A549 (cell line): ENCODE results near the gene CRNKL1. TPM values are rescaled to one million over a fixed set of nuclear protein-coding genes. Genes with fewer than 3 reads are reported as not detected.
"Not testable (repeated sequence)": the region's sequence is repeated elsewhere in the genome, so short reads cannot be mapped to it uniquely, and the experiment has no call there.

Experiments
- ATAC-seq, 2 experiments: fragments of 200-7000 bp in 1 of 2; fragments of >200 bp in 1 of 2; cut with Nextera tagmentation in 1 of 2; cut with Tn5 transposase in 1 of 2; 3 replicates each; pipeline versions ENCODE4 v1.8.0 to v1.9.1; 2018 to 2020; ENCODE audit warnings: mild to moderate bottlenecking in 1 of 2, moderate library complexity in 1 of 2
- CTCF ChIA-PET: fragments of 300-600 bp; sonication (Branson Sonifier 250); formaldehyde crosslinking; extraction: SDS; loops from one replicate; lab custom pipeline; 2021; ENCODE audit warnings: antibody characterized with exemption, inconsistent platforms; lab: Yijun Ruan, JAX
- POLR2A ChIA-PET: fragments of 350-600 bp; formaldehyde crosslinking; extraction: SDS; loops from one replicate; lab custom pipeline; 2021; ENCODE audit warnings: antibody characterized with exemption, inconsistent platforms; lab: Yijun Ruan, JAX
- DNase-seq, 2 experiments: peaks; one replicate each; pipeline versions ENCODE4 v3.0.0 to v3.0.0-alpha.2; 2011 to 2016; ENCODE audit warnings: low read depth in 1 of 2, low spot score in 1 of 2
- FAIRE-seq: peaks from 2 replicates; lab custom pipeline; 2011; peaks lifted over from hg19 to GRCh38; lab: Jason Lieb, UNC
- H3K27ac ChIP-seq, 2 experiments: fragments of >200 bp; sonication (Bioruptor Twin); formaldehyde crosslinking; 3 replicates each; pipeline ENCODE4 v1.5.1; 2016 to 2017
- H3K4me1 ChIP-seq: fragments of >200 bp; sonication (Bioruptor Twin); formaldehyde crosslinking; 3 replicates; pipeline ENCODE4 v1.6.1; 2016
- H3K4me2 ChIP-seq: fragments of >200 bp; sonication (Bioruptor Twin); formaldehyde crosslinking; 3 replicates; pipeline ENCODE4 v1.6.1; 2016
- H3K4me3 ChIP-seq: fragments of >200 bp; sonication (Bioruptor Twin); formaldehyde crosslinking; 3 replicates; pipeline ENCODE4 v1.5.1; 2016
- H3K9me3 ChIP-seq: fragments of >200 bp; sonication (Bioruptor Twin); formaldehyde crosslinking; 3 replicates; pipeline ENCODE4 v1.6.1; 2016
- CEBPB ChIP-seq, 2 experiments: fragments of >200 bp in 1 of 2; sonication (Bioruptor Twin) in 1 of 2; formaldehyde crosslinking in 1 of 2; IDR thresholded peaks; 2 replicates each; pipeline ENCODE4 v1.6.1; 2012 to 2016
- CHD2 ChIP-seq: fragments of 150-350 bp; IDR thresholded peaks from 2 replicates; pipeline ENCODE4 v1.6.1; 2014; ENCODE audit warnings: low read length; ENCODE audit not compliant: partially characterized antibody
- CHD4 ChIP-seq: fragments of 200-600 bp; sonication (generic); IDR thresholded peaks from 2 replicates; pipeline ENCODE4 v1.6.1; 2016; ENCODE audit warnings: antibody characterized with exemption, mild to moderate bottlenecking, borderline replicate concordance
- EHMT2 ChIP-seq: fragments of 200-600 bp; sonication (generic); IDR thresholded peaks from 2 replicates; pipeline ENCODE4 v1.6.1; 2016; ENCODE audit warnings: antibody characterized with exemption, low read depth, mild to moderate bottlenecking, moderate library complexity
- ELK1 ChIP-seq: fragments of 150-350 bp; IDR thresholded peaks from 2 replicates; pipeline ENCODE4 v1.6.1; 2014; ENCODE audit warnings: low read depth, mild to moderate bottlenecking, low read length
- FOSB ChIP-seq: fragments of 250-450 bp; sonication (Bioruptor Pico); IDR thresholded peaks from 2 replicates; pipeline ENCODE4 v1.5.0; 2020; ENCODE audit warnings: mild to moderate bottlenecking, moderate library complexity
- FOSL2 ChIP-seq, 2 experiments: fragments of 450-650 bp in 1 of 2; fragments of >200 bp in 1 of 2; sonication (Bioruptor Twin) in 1 of 2; formaldehyde crosslinking; IDR thresholded peaks; 2 replicates each; pipeline versions ENCODE4 v1.5.0 to v1.6.1; 2016 to 2020; ENCODE audit warnings: mild to moderate bottlenecking in 1 of 2, moderate library complexity in 1 of 2
- FOXS1 ChIP-seq: fragments of 250-450 bp; sonication (Bioruptor Pico); IDR thresholded peaks from 2 replicates; pipeline ENCODE4 v1.5.0; 2020; ENCODE audit warnings: mild to moderate bottlenecking, moderate library complexity
- GATA3 ChIP-seq: IDR thresholded peaks from 2 replicates; pipeline ENCODE4 v1.6.1; 2012; ENCODE audit warnings: borderline replicate concordance
- HEYL ChIP-seq: fragments of 250-450 bp; sonication (Bioruptor Pico); IDR thresholded peaks from 2 replicates; pipeline ENCODE4 v1.8.0; 2021; ENCODE audit warnings: mild to moderate bottlenecking, moderate library complexity
- HOXB5 ChIP-seq: fragments of 250-450 bp; sonication (Bioruptor Pico); IDR thresholded peaks from 2 replicates; pipeline ENCODE4 v1.5.0; 2020; ENCODE audit warnings: mild to moderate bottlenecking, moderate library complexity
- KDM1A ChIP-seq: fragments of 200-600 bp; sonication (generic); IDR thresholded peaks from 2 replicates; pipeline ENCODE4 v1.6.1; 2016; ENCODE audit warnings: low read depth, mild to moderate bottlenecking
- KDM5A ChIP-seq: fragments of 200-600 bp; sonication (generic); IDR thresholded peaks from 2 replicates; pipeline ENCODE4 v1.6.1; 2016; ENCODE audit warnings: antibody characterized with exemption, mild to moderate bottlenecking
- MYC ChIP-seq: IDR thresholded peaks from 2 replicates; pipeline ENCODE4 v1.6.1; 2012; ENCODE audit warnings: mild to moderate bottlenecking, inconsistent platforms, low read length, improper control_type of control experiment, borderline replicate concordance
- NR3C1 ChIP-seq: fragments of >200 bp; sonication (Bioruptor Twin); formaldehyde crosslinking; IDR thresholded peaks from 3 replicates; pipeline ENCODE4 v1.6.1; 2017
- PBX3 ChIP-seq: IDR thresholded peaks from 2 replicates; pipeline ENCODE4 v1.6.1; 2012
- PHF8 ChIP-seq: fragments of 200-600 bp; sonication (generic); IDR thresholded peaks from 2 replicates; pipeline ENCODE4 v1.6.1; 2016; ENCODE audit warnings: low read depth, mild to moderate bottlenecking, antibody characterized with exemption, moderate library complexity, borderline replicate concordance
- POLR2AphosphoS2 ChIP-seq: conservative IDR thresholded peaks from 2 replicates; pipeline ENCODE4 v1.6.1; 2012; ENCODE audit warnings: low read length, improper control_type of control experiment, inconsistent platforms
- RAD21 ChIP-seq, 2 experiments: fragments of >200 bp in 1 of 2; sonication (Bioruptor Twin) in 1 of 2; formaldehyde crosslinking in 1 of 2; IDR thresholded peaks in 1 of 2; conservative IDR thresholded peaks in 1 of 2; 2 replicates in 1 of 2; 3 replicates in 1 of 2; pipeline ENCODE4 v1.6.1; 2012 to 2018; ENCODE audit warnings: inconsistent platforms in 1 of 2
- RARB ChIP-seq: fragments of 250-450 bp; sonication (Bioruptor Pico); IDR thresholded peaks from 2 replicates; pipeline ENCODE4 v1.8.0; 2021; ENCODE audit warnings: mild to moderate bottlenecking, moderate library complexity
- RFX5 ChIP-seq: fragments of 450-650 bp; IDR thresholded peaks from 2 replicates; pipeline ENCODE4 v1.7.1; 2014; ENCODE audit warnings: antibody characterized with exemption, mild to moderate bottlenecking, moderate library complexity
- TP53 ChIP-seq: fragments of 250-450 bp; sonication (Bioruptor Pico); IDR thresholded peaks from 2 replicates; pipeline ENCODE4 v1.5.0; 2021; ENCODE audit warnings: mild to moderate bottlenecking, moderate library complexity
- ZFP36 ChIP-seq: fragments of 450-650 bp; IDR thresholded peaks from 2 replicates; pipeline ENCODE4 v1.6.1; 2014; ENCODE audit warnings: borderline replicate concordance; ENCODE audit not compliant: partially characterized antibody
- ZNF302 ChIP-seq: fragments of 250-450 bp; sonication (Bioruptor Pico); IDR thresholded peaks from 2 replicates; pipeline ENCODE4 v1.9.0; 2021; ENCODE audit warnings: inconsistent platforms, mild to moderate bottlenecking, moderate library complexity
- ZSCAN20 ChIP-seq: fragments of 250-450 bp; sonication (Bioruptor Pico); IDR thresholded peaks from 2 replicates; pipeline ENCODE4 v1.8.0; 2022; ENCODE audit warnings: mild to moderate bottlenecking, moderate library complexity
- WGBS: methylation state at CpG from one replicate; pipeline ENCODE4 v1.1.6; 2017; ENCODE audit errors: missing lambda C conversion rate; 5-methylcytosine and 5-hydroxymethylcytosine counted together
- polyA plus RNA-seq, 4 experiments: library from polyadenylated mRNA; depleted of rRNA in 3 of 4; stranded (reverse); fragments of >200 nt; fragmentation: RNase III in 1 of 4; extraction: RNeasy Plus Mini Kit Qiagen cat#74134 plus additional on column Dnase treatment in 1 of 4; gene quantifications; 2 replicates in 3 of 4; 3 replicates in 1 of 4; pipeline ENCODE4 v1.2.3, GENCODE V29; 2011 to 2017
- TF ChIP-seq, protein P1 (sequence below): fragments of 450-650 bp; IDR thresholded peaks from 2 replicates; pipeline ENCODE4 v1.6.1; 2014; ENCODE audit warnings: antibody characterized with exemption

The CRNKL1 gene
- polyA plus RNA-seq, 2 of the 4 experiments (the other 2 are of a cell fraction) = 19.4 to 32.1 TPM

DNA sequence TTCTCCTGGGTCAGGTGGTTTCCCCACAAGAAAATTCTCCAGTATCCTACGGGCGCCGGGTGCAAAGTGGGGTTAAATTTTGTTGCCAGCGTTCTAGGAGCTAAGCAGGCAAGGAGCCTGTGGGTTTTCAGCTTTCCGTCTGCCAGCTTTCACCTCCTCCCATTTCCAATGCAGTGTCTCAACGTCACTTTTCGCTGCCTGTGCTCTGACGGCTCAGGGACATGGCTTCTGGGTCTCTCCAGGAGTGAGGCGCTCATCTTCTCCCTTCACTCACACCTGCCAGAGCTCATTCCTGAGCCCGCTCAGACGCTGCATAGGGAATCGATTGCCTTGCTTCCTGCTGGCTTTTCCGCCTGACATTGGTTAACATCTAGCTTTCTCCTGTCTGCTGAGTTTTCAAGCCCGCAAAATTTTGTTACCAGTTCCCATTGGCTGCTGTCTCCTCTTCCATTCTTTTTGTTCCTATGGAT lies 42.4 kb downstream of the CRNKL1 start:
- no peak for ATAC-seq
- POLR2A ChIA-PET = no interaction called here
- H3K27ac ChIP-seq = no peak overlapping the region; a peak in 1 of 6 replicates

DNA sequence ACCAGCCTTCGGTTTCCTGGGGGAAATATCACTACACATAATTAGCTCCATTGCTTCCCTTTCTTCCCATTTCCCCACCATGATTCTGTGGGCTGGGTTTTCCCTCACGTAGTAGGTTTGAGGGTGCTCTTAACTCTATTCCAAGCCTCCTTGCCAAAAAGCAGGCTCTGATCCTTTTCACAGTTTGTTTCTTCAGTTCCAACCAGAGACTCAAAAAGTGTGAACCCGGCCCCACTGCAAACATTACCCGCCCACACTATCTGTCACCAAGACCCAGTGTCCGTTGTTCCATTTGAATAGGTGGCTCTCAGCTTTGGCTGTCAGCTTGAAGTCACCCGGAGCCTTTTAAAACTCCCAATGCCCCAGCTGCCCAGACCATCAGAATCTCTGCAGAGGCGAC lies 46.9 kb downstream of the CRNKL1 start:
- TF ChIP-seq POLR2AphosphoS2 (no peak), ELK1 (no peak), GATA3 (no peak), PHF8 (no peak), EHMT2 (no peak), CHD2 (no peak), ZNF302 (CRISPR knock-in tag) (no peak), CHD4 (no peak), KDM5A (no peak), FOXS1 (no peak), HOXB5 (no peak), HEYL (no peak), NR3C1 (no peak)
- Histone ChIP-seq H3K4me2 (no peak overlapping the region), H3K9me3 (no peaks in the 10 kb centered on the region), H3K4me3 (no peak overlapping the region), H3K27ac (no peak overlapping the region), H3K4me1 (peaks cover 4% of the 10 kb centered on the region)
- ChIA-PET CTCF (interaction anchor here (0.8 to 4.4 kb wide), 8 partner anchors 11 to 314 kb away, joined by 3 to 27 read pairs (median 6); partner anchors contain the start of gene NAA20), POLR2A (interaction anchor here (0.9 kb wide), 1 partner anchor 12 kb away, joined by 4 read pairs; the partner anchor contains the start of gene NAA20)
- ATAC-seq = no peak
- no peak for FAIRE-seq
- DNase-seq = no peak
- whole genome bisulfite sequencing = 93% methylated on average over 7 of the region's 7 CpGs

More for the DNA sequence above, 42.4 kb downstream of the CRNKL1 start:
- Histone ChIP-seq H3K4me1 (peaks cover 15% of the 10 kb centered on the region), H3K4me3 (no peak overlapping the region), H3K9me3 (no peaks in the 10 kb centered on the region), H3K4me2 (no peak overlapping the region)
- FAIRE-seq = no peak
- 92% methylated on average over 14 of the region's 14 CpGs for WGBS
- no peak for DNase-seq
- no peak for TF ChIP-seq FOSB
- no peak for TF ChIP-seq HOXB5
- no peak for TF ChIP-seq MYC
- no peak for TF ChIP-seq ZSCAN20 (CRISPR knock-in tag)
- TF ChIP-seq ELK1 = no peak
- no peak for TF ChIP-seq KDM1A
- no peak for TF ChIP-seq ZFP36
- no peak for TF ChIP-seq TP53 (CRISPR knock-in tag)
- TF ChIP-seq, protein P1, sequence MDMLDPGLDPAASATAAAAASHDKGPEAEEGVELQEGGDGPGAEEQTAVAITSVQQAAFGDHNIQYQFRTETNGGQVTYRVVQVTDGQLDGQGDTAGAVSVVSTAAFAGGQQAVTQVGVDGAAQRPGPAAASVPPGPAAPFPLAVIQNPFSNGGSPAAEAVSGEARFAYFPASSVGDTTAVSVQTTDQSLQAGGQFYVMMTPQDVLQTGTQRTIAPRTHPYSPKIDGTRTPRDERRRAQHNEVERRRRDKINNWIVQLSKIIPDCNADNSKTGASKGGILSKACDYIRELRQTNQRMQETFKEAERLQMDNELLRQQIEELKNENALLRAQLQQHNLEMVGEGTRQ = no peak
- TF ChIP-seq RAD21 (conservative IDR thresholded peaks at IDR 0.05 in 1 of 2, IDR thresholded peaks at IDR 0.05 in 1 of 2) = no peak
- no peak for TF ChIP-seq RARB (CRISPR knock-in tag)
- TF ChIP-seq RFX5 = no peak
- no peak for TF ChIP-seq CEBPB (IDR thresholded peaks at IDR 0.05)
- no peak for TF ChIP-seq FOSL2 (IDR thresholded peaks at IDR 0.05)
- no peak for TF ChIP-seq FOSL2 (CRISPR knock-in tag; IDR thresholded peaks at IDR 0.05)
- no peak for TF ChIP-seq PHF8
- no peak for TF ChIP-seq NR3C1
- TF ChIP-seq PBX3 = no peak
- TF ChIP-seq, all 56 proteins: peak for 0
- CTCF ChIA-PET = interaction anchor here (1.1 to 5.2 kb wide), 7 partner anchors 12 to 317 kb away, joined by 3 to 19 read pairs (median 6); no protein-coding TSS in a partner anchor

DNA sequence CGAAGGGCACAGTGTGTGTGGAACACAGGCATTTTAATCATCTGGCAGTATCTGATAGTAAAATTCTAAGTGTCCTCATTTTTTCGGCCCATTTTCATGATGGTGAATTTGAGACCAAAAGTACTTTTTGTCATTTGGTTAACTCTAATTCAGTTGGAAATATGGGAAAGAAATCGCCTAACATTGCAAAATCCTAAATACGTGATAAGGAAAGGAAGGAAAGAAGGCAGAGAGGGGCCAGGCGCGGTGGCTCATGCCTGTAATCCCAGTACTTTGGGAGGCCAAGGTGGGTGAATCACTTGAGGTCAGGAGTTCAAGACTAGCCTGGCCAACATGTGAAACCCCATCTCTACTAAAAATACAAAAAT lies 48.3 kb downstream of the CRNKL1 start:
- H3K4me3 ChIP-seq, POLR2A ChIA-PET, ATAC-seq, DNase-seq, H3K4me1 ChIP-seq, H3K27ac ChIP-seq, H3K4me2 ChIP-seq, FAIRE-seq, H3K9me3 ChIP-seq: not testable (repeated sequence)
- 94% methylated on average over 6 of the region's 6 CpGs for whole genome bisulfite sequencing
- CTCF ChIA-PET = interaction anchor here (0.5 to 4.4 kb wide), 8 partner anchors 9 to 1615 kb away, joined by 3 to 27 read pairs (median 4); partner anchors contain the start of gene NAA20
